HEK293T (cell line): ENCODE results near the gene OCEL1.

Experiments used
- ARNT ChIP-seq: fragments of 450-650 bp; IDR thresholded peaks from 2 replicates; pipeline ENCODE4 v1.6.1; 2017; ENCODE audit warnings: mild to moderate bottlenecking
- BHLHE40 ChIP-seq: fragments of 450-650 bp; IDR thresholded peaks from 2 replicates; pipeline ENCODE4 v1.6.1; 2016; ENCODE audit warnings: mild to moderate bottlenecking, moderate library complexity, borderline replicate concordance
- ELF4 ChIP-seq: fragments of 450-650 bp; IDR thresholded peaks from 2 replicates; pipeline ENCODE4 v1.6.1; 2017; ENCODE audit warnings: antibody characterized with exemption
- FOXA1 ChIP-seq: fragments of 450-650 bp; IDR thresholded peaks from 2 replicates; pipeline ENCODE4 v1.6.1; 2016; ENCODE audit warnings: mild to moderate bottlenecking
- FOXK2 ChIP-seq: fragments of 450-650 bp; IDR thresholded peaks from 2 replicates; pipeline ENCODE4 v1.6.1; 2016; ENCODE audit warnings: mild to moderate bottlenecking
- FOXM1 ChIP-seq: fragments of 450-650 bp; IDR thresholded peaks from 2 replicates; pipeline ENCODE4 v1.6.1; 2017; ENCODE audit warnings: mild to moderate bottlenecking, borderline replicate concordance
- L3MBTL2 ChIP-seq: fragments of 450-650 bp; conservative IDR thresholded peaks from 2 replicates; pipeline ENCODE4 v1.6.1; 2016; ENCODE audit warnings: mild to moderate bottlenecking
- NFRKB ChIP-seq: fragments of 450-650 bp; IDR thresholded peaks from 2 replicates; pipeline ENCODE4 v1.6.1; 2016; ENCODE audit warnings: mild to moderate bottlenecking, moderate library complexity
- SP1 ChIP-seq: fragments of 450-650 bp; IDR thresholded peaks from 2 replicates; pipeline ENCODE4 v1.6.1; 2017
- SUZ12 ChIP-seq: fragments of 450-650 bp; IDR thresholded peaks from 2 replicates; pipeline ENCODE4 v1.6.1; 2016; ENCODE audit warnings: mild to moderate bottlenecking
- ZNF384 ChIP-seq: fragments of 450-650 bp; IDR thresholded peaks from 2 replicates; pipeline ENCODE4 v1.6.1; 2016
- TF ChIP-seq, protein P1 (sequence below): fragments of 450-650 bp; IDR thresholded peaks from 2 replicates; pipeline ENCODE4 v1.6.1; 2016

GRCh38 chr19:17214508-17215126 is 11.4 kb upstream of the OCEL1 start:
- no peak for TF ChIP-seq FOXA1
- TF ChIP-seq SUZ12 = no peak
- TF ChIP-seq, protein P1, sequence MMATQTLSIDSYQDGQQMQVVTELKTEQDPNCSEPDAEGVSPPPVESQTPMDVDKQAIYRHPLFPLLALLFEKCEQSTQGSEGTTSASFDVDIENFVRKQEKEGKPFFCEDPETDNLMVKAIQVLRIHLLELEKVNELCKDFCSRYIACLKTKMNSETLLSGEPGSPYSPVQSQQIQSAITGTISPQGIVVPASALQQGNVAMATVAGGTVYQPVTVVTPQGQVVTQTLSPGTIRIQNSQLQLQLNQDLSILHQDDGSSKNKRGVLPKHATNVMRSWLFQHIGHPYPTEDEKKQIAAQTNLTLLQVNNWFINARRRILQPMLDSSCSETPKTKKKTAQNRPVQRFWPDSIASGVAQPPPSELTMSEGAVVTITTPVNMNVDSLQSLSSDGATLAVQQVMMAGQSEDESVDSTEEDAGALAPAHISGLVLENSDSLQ = no peak
- no peak for TF ChIP-seq L3MBTL2
- no peak for TF ChIP-seq BHLHE40
- TF ChIP-seq FOXM1 = no peak
- no peak for TF ChIP-seq ELF4
- no peak for TF ChIP-seq NFRKB
- no peak for TF ChIP-seq SP1
- TF ChIP-seq FOXK2 = no peak
- no peak for TF ChIP-seq ARNT
- TF ChIP-seq ZNF384 = no peak
